ENCODE data around the gene NNMT.

NNMT gene

DNA sequence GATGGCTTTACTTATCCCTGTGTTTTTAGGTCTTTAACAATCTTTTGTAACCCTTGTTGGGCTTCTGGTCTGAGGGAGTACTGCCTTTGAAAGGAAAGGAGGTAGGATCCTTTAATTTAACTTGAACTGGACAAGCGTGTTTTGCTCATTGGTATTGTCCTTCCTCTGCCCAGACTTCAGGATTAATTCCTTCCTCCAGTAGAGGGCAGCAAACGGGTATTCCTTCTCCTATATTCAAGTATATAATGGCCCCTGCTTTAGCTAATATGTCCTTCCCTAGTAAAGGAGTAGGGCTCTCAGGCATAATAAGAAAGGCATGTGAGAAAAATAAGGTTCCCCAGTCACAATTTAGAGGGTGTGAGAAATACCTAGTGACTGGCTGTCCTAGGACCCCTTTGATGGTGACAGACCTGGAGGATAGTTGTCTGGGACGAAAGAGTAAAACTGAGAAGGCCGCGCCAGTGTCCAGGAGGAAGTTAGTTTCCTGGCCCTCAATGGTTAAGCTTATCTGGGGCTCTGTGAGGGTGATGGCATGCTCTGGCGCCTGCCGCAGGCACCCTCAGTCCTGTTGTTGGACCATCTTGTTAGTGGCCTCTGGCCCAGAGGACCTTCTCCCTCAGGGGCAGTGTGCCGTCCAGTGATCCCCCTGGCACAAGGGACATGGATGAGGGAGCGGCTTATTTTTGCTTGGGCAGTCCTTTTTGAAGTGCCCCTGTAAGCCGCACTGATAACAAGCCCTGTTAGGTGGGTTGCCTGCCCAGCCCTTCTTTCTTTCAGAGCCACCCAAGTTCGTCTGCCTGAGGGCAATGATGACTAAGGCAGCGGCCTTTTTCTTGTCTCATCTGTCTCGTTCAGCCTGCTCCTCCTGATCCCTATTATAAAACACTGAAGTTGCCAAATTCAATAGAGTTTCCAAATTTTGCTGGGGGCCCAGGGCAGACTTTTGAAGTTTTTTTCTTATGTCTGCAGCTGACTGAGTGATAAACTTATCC is 52.3 kb downstream of the NNMT start:
- no peak for DNase-seq (ENCODE audit: low read depth in 2 of 2)

DNA sequence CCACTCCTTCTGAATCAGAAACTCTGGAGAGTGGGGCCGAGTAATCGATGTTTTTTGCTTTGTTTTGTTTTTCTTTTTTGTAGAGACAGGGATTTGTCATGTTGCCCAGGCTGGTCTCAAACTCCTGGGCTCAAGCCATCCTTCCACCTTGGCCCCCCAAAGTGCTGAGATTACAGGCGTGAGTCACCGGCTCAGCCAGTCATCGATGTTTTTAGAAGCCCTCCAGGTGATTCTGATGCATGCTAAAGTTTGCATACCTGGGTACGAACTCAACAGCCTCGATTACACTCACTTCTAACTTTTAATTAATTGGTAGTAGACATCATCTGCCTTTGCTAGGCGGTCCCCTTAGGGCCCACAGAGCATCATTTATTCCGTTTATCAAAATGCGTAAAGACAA is 53.8 kb downstream of the NNMT start:
- no peak for DNase-seq (ENCODE audit: low read depth in 2 of 2)

DNA sequence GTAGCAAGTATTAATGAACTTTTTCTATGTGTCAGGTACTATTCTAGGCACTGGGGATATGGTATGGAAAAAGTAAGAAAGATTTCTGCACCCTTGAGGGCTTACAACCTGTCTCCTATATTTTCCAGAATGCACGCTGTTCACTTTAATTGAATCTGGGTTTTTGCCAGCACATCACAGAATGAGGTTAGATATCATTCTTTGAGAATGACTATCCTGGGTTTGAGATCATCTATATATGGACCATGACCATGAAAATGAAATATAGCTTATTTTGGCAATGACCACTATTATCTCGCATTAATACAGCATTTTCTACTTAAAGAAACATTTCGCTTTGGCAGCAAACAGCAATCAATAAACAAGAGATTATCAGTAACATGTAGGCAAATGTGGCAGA is 57.2 kb downstream of the NNMT start:
- DNase-seq (ENCODE audit: low read depth in 2 of 2) = no peak

DNA sequence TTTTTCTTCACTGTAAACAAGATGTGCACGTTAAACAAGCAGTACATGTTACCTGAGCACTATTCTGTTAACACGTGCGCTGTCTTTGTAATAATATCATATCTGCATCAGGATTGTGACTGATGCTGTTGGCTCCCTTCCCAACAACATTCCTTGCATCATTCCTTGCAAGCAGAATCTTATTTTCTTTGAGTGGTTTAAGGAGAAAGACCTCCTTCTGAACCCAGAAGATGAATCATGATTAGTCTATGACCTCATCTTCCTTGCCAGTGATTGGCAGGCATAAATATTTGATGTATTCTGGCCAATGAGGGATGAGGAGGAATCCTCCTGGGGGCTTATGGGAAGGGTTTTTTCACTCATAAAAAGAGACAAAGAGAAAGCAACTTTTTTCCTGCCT is 57.9 kb downstream of the NNMT start:
- no peak for DNase-seq (ENCODE audit: low read depth in 2 of 2)

DNA sequence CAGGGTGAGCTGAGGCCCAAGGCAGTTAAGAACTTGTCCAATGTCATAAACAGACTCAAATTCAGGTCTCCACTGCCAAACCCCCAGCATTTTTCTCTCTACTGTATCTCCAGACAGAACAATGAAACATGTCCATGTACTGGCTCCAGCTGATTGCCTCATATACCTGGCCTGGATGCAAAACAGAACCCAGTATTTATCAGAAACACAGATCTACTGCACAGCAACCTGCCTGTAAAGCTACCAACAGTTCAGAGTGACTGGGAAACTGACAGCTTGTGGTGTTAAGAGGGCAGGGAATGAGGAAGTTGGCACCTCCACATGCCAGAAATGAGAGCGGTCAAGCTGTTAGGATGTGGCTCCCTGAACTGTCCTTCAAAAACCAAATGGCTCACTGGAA is 62.5 kb downstream of the NNMT start:
- no peak for DNase-seq (ENCODE audit: low read depth in 2 of 2)

DNA sequence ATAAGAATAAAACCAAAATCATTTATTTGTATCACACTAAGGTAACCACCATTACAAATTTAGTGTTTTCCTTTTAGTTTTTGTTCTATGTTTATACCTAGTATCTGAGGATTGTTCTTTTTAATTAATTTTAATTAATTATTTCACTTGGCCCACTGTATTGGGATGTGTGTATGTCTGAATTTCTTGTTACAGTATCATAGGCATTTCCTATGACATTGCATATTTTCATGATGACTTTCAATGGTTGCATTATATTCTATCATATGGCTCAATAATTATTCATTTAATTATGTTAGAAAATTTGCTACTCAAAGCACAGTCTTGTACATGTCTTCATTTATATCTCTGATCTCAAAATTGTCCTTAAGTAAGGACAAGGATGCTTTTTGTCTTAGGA is 63.1 kb downstream of the NNMT start:
- DNase-seq (ENCODE audit: low read depth in 2 of 2) = no peak

DNA sequence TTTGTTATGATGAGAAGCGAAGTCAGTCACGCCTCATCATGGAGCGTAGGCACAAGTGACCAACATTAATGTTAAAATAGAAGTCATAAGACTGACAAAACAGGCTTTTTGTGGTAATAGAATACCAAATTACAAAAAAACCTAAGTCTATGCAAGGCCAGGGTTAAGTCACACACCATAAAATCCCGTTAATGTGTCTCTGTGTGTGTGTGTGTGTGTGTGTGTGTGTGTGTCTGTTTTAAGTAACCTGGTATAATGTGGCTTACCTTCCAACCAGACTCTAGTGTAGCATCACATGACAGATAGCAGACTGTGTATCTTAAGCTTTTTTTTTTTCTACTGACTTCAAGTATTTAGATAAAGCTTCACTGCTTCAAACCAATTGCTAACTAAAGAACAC is 66.1 kb downstream of the NNMT start:
- DNase-seq (ENCODE audit: low read depth in 2 of 2) = no peak

DNA sequence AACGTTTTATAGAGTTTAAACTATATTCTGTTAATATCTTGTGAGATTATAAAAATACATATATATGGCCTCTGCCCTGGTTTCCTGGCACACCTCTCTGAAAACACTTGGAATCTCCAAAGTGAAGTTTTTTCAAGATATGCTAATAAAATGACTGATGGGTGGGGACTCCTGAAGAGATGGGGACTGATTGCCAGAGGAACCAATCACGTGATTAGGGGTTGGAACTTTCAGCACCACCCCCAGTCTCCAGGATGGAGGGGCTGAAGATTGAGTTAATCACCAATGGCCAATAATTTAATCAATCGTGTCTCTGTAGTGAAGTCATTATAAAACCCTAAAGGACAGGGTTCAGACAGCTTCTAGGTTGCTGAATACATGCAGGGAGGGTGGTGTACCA is 66.8 kb downstream of the NNMT start:
- no peak for DNase-seq (ENCODE audit: low read depth in 2 of 2)
